Left hindlimb (tissue), 1 donor: Measurements from ENCODE around the gene RAP1GDS1.
A peak's percentile ranks its signal among the peaks of the same experiment; 100 is the strongest.

Experiments
- DNase-seq: peaks from one replicate; pipeline ENCODE4 v3.0.0-alpha.2; 2018

Gene RAP1GDS1

DNA sequence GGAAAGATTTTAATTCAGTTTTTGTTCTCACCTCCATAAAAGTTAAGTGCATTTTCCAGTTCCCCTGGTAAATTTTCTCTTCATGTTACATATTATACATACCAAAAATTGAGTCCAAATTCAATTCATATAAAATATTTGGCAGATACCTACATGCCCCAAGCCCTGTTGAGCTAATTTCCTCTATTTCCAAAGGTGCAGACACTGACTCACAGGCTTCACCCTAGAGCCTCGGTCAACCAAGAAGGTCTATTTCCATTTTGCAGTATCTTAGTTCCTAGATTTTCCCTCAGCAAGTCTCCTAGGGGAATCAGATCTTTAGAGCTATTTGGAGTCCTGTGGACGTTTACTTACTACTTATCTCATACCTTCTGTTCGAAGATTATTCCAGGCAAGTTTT is 222.8 kb downstream of the RAP1GDS1 start:
- no peak for DNase-seq

DNA sequence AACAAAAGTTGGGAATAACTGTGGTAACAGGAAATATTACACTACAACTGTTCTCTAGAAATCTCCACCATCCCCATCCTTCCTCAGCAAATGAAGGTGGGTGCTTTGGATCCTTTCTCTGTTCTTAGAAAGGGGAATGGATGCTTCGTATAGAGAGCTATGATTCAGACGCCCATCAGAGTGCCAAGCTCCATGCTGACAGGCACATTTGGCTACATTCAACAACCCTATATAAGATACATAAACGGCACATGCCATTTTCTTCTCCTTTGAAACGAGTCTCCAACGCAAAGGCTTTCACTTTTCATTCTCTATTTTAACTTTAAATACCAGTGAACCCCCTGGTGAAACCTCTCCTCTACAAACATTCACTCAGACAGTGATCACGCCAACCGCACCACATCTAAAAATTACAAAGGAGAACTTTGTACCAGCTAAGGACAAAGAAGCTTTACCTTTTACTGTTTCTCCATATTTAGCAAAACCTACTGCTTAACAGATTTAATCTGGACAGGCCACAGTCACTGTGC is 224.7 kb downstream of the RAP1GDS1 start:
- no peak for DNase-seq

GRCh38 chr4:98490251-98490650 is 229.1 kb downstream of the RAP1GDS1 start:
- no peak for DNase-seq

- peak; percentile 49 for DNase-seq
Observed at GRCh38 chr4:98491899-98492559, 230.8 kb downstream of the RAP1GDS1 start.

DNA sequence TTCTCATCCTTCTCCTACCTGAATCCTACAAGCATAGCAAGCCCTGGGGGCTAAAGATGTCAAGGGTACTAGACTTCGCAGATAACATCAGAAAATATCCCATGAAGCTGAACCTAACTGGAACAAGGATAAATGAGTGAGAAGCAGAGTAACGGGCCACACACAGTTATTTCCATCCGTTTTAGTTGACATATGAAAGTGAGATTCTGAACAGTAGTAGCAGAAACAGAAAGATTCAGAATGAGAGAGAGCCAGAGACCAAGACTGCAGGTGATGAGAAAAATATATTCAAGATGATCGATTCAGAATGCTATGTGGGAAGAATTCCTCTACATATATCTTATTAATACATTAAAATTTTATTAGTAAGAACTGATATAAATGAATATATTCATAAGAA is 232.1 kb downstream of the RAP1GDS1 start:
- DNase-seq, result no peak
